Right kidney (tissue), 1 donor: ENCODE results near the gene DMXL2.
"Not testable (repeated sequence)": the region's sequence is repeated elsewhere in the genome, so short reads cannot be mapped to it uniquely, and the experiment has no call there.

Source experiments
- DNase-seq: peaks from one replicate; pipeline ENCODE4 v3.0.0-alpha.2; 2016

Gene DMXL2

DNA sequence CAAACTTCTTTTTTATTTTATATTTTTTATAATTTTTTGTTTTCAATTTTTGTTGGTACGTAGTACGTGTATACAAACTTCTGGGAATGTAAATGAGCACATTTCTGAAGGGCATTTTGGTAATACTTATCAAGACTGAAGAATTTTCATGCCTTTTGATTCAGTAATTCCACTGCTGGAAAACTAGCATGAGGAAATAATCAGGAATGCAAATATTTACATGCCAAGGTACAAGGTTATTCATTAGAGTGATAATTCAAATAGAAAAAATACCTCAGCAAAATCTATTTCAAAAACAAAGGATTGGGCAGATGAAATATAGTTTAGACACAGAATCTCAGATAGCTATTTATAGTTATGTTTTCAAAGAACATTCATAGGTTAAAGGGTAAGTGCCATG is 128.7 kb downstream of the DMXL2 start:
- DNase-seq = no peak

GRCh38 chr15:51492528-51492927 is 130.0 kb downstream of the DMXL2 start:
- DNase-seq = no peak

- no peak for DNase-seq
Measured at GRCh38 chr15:51491941-51492340, 130.6 kb downstream of the DMXL2 start.

GRCh38 chr15:51484781-51485180 is 137.8 kb downstream of the DMXL2 start:
- no peak for DNase-seq

GRCh38 chr15:51483985-51484384 is 138.6 kb downstream of the DMXL2 start:
- DNase-seq = no peak

- no peak for DNase-seq
Measured at GRCh38 chr15:51483520-51483919, 139.1 kb downstream of the DMXL2 start.

- no peak for DNase-seq
Measured at GRCh38 chr15:51475736-51476135, 146.8 kb downstream of the DMXL2 start.

GRCh38 chr15:51470512-51470911 is 152.1 kb downstream of the DMXL2 start:
- no peak for DNase-seq

GRCh38 chr15:51460796-51461195 is 161.8 kb downstream of the DMXL2 start:
- no peak for DNase-seq

- no peak for DNase-seq
Measured at GRCh38 chr15:51450001-51450400, 172.6 kb downstream of the DMXL2 start.

- DNase-seq = no peak
Measured at GRCh38 chr15:51448622-51449399, 173.8 kb downstream of the DMXL2 start.

DNA sequence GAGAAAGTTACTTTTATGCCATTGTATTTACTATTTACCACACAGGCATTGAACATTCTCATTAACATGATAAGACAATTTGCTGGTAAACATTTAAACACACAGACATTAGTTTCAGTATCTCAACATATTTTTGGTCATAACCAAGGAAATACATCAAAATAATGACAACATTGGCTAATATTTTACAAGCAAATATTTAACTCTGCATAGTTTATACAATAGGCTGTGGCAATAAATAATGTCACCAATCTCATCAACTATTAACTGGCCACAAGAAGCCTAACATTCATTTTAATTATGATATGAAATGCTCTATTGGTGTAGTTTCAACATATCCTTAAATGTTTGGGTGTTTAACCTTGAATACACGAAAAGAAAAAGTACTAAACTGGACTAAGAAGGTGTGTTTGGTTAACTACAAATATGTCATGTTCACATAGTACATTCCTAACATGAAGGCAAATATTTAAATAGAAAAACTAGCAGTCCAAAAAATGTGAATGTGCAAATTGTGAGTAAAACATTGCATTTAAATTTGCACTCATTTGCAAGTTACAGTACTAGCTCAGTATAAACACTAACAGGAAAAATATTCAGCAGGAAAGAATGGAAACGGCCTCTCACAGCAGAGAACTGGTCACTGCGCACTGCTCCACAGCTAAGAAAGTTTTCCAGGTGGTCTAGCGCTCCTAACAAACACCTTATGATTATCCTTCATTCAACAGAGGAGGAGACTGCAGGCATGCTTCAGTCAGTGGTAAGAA is 174.5 kb downstream of the DMXL2 start:
- DNase-seq = no peak

- not testable (repeated sequence) for DNase-seq
Measured at GRCh38 chr15:51446029-51446744, 176.4 kb downstream of the DMXL2 start.

DNA sequence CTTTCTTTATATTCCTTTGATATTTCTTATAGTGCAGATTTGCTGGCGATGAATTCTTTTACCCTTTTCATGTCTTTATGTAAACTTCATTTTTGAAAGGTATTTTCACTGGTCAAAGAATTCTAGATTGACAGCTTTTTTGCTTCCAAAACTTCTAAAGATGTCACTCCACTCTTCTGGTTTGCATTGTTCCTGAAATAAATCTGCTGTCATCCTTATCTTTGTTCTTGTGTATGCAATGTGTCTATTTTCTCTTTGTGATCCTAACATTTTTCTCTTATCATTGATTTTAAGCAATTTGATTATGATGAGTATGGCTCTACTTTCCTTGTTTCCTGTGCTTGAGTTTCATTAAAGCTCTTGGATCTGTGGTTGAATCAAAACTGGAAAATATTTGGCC is 177.8 kb downstream of the DMXL2 start:
- no peak for DNase-seq

DNA sequence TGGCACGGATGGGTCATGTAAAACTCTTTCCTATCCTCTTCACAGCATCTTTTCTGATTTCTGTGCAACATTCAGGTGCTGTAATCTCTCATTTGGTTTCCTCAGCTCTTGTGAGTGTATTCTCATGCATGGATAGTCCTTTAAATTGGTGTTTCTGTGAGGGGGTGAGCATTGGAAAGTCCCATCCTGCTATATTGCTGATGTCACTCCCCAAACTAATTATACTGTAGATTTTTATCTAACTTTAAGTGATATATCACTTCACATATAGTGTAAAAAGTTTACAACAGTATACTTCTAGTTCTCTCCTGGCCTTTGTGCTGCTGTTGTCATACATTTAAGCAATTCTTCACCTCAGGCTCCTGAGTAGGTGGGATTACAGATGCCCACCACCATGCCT is 178.5 kb downstream of the DMXL2 start:
- no peak for DNase-seq

GRCh38 chr15:51443282-51443914 is 179.2 kb downstream of the DMXL2 start:
- no peak for DNase-seq

DNA sequence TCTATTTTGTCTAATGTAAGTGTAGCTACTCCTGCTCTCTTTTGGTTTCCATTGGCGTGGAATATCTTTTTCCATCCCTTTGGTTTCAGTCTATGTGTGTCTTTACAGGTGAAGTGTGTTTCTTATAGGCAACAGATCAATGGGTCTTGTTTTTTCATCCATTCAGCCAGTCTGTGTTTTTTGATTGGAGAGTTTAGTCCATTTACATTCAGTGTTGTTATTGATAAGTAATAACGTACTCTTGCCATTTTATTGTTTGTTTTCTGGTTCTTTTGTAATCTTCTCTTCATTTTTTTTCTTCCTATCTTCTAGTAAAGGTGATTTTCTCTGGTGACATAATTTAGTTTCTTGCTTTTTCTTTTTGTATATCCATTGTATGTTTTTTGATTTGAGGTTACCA is 184.0 kb downstream of the DMXL2 start:
- DNase-seq = no peak

DNA sequence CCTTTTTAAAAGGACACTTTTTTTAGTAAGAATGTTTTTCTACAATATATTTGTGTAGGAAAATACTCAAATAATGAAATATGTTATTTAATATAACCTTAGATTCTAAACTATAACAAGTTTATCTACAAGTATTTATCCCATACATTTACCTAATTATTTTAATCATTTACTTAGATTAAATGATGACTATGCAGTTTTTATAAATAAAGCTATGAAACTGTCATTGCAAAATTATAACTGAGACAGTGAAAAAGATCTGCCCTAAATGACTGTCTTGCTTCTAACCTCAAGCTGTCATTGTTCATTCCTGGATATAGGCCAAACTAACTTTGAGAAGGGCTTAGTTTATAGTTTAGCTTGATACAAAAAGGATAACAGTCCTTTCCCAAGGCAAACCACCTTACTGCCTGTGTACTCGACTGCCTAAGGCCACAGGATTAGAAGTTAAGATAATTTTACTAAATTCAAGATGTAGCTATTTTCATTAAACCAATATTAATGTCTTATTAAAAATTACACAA is 197.0 kb downstream of the DMXL2 start:
- no peak for DNase-seq

DNA sequence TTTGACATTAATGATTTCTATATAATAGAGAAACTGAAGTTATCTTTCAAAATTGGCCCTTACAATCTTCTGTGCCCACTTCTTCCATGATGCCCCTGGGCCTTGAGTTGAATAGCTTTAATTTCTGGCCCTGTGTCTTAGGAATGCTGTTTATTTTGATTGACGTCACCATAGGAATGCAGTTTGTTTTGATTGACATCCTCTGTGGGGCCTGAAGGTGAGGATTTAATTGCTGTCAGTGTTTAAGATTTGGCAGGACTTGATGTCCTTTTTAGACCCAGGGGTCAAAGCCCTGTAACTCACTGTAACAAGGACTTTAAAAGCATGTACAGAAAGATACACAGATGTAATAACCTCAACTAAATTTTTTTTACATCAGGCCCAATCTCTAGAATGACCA is 197.8 kb downstream of the DMXL2 start:
- no peak for DNase-seq

DNA sequence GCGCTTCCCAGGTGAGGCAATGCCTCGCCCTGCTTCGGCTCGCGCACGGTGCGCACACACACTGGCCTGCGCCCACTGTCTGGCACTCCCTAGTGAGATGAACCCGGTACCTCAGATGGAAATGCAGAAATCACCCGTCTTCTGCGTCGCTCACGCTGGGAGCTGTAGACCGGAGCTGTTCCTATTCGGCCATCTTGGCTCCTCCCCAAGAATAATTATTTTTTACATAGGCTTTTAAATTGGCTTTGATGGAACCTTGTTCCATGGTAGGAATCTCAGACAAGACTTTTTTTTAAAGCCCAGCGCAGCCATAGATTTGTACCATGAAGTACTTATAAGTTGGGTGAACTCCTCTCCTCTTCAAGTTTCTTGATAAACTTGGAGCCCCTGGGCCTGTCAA is 199.5 kb downstream of the DMXL2 start:
- not testable (repeated sequence) for DNase-seq

DNA sequence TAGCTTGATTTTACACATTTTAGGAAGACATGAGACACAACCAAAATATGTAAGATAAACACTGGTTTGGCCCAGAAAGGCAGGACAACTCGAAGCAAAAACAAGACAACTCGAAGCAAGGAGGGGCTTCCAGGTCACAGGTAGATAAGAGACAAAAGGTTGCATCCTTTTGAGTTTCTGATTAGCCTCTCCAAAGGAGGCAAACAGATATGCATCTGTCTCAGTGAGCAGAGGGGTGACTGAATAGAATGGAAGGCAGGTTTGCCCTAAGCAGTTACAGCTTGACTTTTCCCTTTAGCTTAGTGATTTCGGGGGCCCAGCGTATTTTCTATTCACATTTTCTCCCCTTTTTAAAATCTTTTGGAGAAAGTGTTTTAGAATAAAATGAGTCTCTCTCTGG is 206.4 kb downstream of the DMXL2 start:
- DNase-seq = no peak

- DNase-seq = no peak
Measured at GRCh38 chr15:51414256-51414860, 208.2 kb downstream of the DMXL2 start.
